OCI-LY7 (cell line): Measurements from ENCODE around the gene HOXA1.

Experiments
- CTCF ChIP-seq: fragments of 200-600 bp; sonication (generic); conservative IDR thresholded peaks from 2 replicates; pipeline ENCODE4 v1.5.1; 2014; ENCODE audit warnings: mild to moderate bottlenecking, antibody characterized with exemption, low read length, moderate library complexity, mixed read lengths
- EZH2phosphoT487 ChIP-seq: fragments of 200-600 bp; sonication (generic); IDR thresholded peaks from 2 replicates; pipeline ENCODE4 v1.6.1; 2018; ENCODE audit warnings: low read depth, borderline replicate concordance, mild to moderate bottlenecking, mixed run types, antibody characterized with exemption, low read length, moderate library complexity, mixed read lengths

- TF ChIP-seq EZH2phosphoT487 (no peak), CTCF (no peak)
These were observed 46.3 kb upstream of the HOXA1 start for GRCh38 chr7:27141923-27142579.
